Left renal pelvis (tissue), 4 donors: Measurements from ENCODE around the gene ADAD2. TPM values are rescaled to one million over a fixed set of nuclear protein-coding genes. Genes with fewer than 3 reads are reported as not detected.

Experiments used
- DNase-seq, 4 donors: peaks; one replicate each; pipeline ENCODE4 v3.0.0-alpha.2; 2013; ENCODE audit warnings: low read depth in 4 of 4, low spot score in 3 of 4
- polyA plus RNA-seq, 4 donors: library from polyadenylated mRNA; unstranded; fragments of 120-200 nt; gene quantifications; one replicate each; pipeline ENCODE4 v1.2.1, GENCODE V29; 2013; ENCODE audit not compliant: insufficient read length in 4 of 4

ADAD2 gene
- polyA plus RNA-seq, 4 donors, result 0.16 to 0.25 TPM; not detected in 2

DNA sequence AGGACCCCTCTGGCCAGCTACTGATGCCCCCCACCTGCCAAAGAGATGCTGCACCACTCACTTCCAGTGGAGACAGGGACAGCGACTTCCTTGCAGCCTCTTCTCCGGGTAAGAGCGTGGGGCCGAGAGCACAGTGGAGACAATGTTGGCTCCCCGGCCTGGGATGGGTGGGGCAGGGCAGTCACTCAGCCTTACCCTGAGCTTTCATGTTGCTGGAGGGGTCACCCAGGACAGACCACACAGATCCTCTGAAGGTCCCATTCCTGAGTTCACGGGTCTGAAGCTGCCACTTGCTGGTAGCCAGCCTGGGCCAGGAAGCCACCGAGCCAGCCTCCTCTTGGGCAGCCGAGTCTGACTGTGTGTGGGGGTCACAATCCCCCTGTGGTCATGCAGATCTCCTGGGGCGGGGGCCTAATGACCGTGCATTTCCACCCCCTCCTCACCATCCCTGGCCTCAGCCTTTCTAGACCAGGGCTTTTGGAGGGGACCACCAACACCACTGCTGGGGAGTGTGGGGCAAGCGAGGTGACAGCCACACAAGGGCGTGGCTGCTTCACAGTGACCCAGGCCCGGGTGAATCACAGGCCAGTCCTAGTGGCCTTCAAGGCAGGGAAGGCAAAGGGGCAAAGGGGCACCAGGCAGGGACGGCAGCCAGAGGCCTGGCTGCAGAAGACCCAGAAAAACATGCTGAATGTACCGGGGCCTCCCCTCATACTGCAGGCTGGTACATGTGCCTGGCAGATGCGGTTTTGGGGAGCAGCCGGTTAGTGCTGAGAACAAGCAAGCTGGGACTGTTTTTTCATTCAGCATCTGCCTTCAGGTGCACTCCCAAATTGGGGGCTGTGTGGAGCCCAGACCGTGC lies 14.5 kb upstream of the ADAD2 start:
- DNase-seq, result no peak

DNA sequence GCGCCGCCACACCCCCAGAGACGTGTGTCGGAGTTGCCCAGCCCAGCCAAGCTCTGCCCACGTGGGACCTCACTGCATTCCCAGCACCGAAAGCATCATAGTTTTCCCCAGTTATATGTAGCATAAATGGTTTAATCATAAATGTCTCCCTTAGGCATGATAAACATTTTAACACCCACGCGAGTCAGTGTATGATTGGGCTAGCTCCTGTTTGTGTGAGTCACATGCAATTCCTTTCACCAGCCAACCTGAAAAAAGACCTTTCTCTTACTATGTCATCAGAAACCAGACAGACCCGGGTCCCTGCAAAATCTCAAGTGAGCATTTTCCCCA lies 13.2 kb upstream of the ADAD2 start:
- no peak for DNase-seq

DNA sequence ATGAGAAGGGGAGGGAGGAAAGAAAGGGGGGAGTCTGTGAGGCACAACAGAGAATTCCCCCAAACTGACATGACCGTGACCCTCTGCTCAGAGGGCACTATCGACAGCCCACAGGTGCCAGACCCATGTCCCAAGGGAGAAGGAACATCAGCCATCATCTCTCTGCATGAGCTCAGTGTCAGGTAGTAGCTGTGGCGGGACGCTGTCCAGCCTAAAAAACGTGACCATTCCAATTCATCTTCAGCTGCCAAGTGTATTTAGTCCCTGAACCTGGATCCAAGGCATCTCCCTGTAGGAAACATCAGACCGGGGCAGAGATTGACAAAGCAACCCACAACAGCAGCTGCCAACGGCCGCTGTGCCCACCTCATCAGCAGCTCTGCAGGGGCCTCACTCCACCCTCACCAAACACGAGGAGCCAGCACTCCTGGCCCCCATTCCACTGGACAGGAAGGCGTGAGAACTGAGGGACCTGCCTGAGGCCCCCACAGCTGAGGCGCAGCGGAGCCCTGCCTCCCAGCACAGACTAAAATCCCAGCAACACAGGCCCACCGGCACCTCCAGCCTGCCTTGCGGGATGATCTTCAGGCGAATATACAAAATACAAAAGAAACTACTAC lies 12.7 kb upstream of the ADAD2 start:
- DNase-seq, result no peak

DNA sequence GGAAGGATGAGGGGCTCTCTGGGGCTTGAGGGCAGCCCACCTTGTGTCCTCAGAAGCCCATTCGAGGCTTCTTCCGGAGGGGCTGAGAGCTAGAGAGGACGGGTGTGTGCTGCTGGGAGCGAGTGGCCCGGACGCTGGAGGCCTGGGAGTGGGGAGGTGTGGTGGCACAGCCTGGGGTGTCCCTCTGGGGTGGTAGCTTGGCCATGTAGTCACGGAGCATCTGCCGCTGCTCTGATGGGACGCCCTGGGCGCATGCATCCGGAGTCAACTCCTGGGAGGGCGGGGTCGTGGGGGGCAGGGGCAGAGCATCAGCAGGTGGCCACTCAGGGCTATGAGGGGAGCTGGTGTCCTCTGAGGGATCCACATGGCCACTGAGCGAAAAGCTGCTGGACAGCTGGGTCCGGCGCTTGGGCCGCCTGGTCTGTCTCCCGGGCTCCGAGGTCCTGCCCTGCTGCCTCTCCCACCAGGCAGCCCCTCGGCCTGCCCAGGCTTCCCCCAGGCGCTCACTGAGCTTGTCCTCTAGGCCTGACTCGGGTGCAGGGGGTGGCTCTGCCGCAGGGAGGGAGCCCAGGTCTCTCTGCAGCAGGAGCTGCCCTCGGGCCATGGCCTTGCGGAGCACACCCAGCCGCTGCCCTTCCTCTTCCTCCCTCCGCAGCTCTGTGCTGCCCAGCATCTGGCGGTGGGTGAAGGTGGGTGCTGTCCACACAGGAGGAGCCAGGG lies 11.9 kb upstream of the ADAD2 start:
- DNase-seq, result no peak

DNA sequence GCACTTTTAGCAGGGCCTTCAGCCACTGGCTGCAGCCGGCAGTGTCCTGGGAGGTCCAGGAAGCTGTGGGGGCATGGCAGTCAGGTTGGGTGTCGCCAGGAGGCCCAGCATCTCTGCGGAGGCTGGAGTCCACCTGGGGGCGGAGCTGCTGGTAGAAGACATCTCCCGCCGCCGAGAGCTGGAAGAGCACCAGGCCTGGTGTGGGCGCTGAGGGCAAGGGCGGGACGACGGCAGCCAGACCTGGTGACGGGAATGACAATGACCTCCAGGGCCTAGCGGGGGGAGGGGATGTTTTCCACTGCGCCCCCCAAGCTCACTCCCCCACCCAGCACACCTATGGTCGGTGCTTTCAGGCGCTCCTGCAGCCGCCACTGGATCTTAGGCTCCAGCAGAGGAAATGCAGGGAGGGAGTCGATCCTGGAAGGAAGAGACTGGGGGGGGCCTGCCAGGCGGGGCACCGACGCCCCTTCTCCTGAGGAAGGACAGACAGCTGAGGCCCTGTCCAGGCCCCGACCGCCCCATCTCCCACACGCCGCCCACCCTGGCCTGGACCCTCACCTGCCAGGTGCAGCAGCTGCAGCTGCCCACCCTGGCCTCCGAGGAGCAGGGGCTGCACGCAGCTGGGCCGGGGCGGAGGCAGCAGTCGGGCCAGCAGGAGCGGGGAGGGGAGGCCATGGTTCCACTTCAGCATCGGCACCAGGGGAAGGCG lies 11.2 kb upstream of the ADAD2 start:
- no peak for DNase-seq

DNA sequence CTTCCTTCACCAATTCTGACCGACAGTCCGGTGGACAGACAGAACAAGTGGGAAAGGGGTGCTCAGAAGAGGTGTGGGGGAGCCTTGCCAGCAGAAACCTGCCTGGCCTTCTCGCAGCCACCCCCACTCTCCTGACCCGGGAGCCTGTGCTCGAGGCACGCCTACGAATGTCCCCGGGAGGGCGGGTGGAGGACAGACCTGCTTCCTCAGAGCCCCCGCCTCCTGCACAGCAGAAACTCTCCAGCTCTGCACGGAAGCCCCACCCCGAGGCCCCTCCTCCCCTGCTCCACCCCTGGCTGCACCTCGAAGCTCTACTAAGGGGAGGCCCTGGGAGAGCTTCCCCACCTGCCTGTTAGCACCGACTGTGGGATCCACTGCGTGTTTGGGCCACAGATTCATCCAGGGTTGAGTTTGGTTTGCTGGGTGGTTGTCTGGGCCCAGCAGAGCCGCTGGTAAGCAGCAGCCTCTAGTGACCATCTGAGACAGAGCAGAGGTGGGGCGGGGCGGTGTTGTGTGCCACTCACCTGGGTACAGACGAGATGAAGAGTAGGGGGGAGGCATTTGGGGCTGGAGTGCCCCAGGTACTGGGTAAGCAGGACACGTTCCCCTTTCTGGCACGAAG lies 10.3 kb upstream of the ADAD2 start:
- no peak for DNase-seq

DNA sequence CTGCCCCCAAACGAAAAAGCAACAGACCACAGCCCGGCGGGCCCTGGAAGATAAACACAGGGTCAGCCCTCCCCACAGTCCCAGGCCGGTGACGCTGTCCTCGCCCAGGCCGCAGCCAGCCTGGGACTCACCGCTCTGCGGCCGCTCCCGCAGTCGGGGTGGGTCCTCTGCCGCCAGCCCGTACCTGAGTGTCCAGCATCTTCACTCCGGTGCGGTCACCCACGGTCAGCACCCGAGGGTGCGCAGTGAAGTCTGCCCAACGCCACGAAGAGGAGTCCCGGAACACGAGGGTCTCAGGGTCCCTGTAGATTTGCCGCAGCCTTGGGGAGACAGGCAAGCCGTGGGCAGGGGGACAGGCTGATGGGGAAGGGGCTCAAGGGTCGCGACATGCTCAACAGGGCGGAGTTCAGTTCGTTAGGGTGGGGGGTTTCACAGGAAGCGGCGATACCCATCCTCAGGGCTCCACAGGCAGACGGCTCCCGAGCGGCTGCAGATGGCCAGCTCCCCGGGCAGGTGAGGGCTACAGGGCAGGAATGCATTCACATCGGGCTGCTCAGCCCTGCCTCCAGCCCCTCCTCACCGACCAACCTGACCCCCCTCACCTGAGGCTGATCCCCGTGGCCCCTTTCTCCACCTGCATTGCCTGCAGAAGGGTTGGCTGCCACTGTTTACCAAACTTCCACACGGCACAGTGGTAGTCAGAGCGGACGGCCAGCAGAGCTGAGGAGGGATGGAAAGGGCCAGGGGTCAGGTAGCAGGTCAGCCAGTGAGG lies 9.6 kb upstream of the ADAD2 start:
- DNase-seq, result no peak

DNA sequence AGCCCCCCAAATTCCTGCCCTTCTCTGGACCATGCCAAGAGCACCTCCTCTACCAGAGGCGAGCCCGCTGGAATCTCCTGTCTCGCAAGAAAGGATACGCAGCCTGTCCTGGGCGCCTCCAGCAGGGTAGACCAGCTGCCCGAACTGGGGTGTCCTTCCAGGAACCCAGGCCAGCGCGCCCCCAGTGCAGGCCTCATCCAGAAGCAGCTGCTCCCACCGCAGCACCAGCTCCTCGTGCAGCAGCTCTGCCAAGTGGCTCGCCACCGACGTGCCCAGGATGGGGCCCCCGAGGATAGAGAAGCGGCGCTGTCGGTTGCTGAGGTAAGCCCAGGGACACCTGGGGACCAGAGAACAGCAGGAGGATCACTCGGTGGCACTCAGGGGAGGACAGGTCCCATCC lies 8.9 kb upstream of the ADAD2 start:
- no peak for DNase-seq

DNA sequence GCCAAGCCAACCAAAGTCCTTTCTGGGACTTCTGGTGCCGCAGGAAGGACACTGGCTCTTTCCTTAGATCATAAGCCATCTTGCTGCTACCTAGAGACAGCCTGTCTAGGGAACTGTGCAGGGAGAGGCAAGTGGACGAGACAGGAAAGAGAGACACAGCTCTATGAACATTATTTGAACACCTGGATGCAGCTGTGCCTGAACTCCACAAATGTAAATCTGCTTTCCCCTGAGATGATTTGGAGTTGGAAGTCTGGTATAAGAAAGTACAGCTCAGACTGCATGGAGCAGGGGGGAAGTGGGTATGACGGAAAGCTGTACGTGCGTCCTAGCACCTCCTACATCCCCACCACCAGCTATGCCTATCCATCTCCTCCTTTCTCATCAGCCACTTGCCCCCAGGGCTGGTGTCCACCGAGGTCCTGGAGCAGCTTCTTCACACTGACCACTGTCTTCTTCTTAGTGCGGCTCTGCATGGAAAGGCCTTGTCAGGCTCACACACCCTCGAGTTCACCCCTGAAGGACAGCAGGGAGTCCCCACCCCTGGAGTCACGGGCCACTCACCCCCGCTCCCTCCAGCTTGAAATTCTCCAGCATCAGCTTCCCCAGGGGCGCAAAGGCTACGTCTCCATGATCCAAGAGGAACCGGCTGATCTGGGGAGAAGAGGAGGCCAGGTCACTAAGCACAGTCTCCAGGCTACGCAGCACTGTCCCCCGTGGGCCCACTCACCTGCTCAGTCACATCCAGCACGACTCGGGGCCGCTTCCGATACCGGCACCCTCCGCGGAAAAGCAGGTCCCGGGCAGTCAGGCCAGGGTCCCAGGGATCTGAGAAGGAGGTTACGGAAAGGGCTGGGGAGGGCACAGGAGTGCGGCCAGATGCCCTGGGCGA lies 8.0 kb upstream of the ADAD2 start:
- DNase-seq, result no peak

DNA sequence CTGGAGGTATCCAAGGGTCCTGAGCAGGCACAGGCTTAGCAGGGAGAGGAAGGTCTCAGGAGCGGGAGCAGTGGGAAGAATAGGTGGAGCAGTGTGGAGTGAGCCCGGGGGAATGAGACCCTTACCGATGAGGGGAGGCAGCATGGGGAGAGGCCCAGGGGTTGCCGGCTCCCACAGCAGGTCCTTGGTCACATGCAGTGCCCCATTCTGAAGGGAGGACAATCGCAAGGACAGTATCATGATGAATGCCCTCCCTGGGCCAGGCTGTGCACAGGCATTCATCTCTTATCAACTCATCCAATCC lies 7.4 kb upstream of the ADAD2 start:
- DNase-seq, result no peak

DNA sequence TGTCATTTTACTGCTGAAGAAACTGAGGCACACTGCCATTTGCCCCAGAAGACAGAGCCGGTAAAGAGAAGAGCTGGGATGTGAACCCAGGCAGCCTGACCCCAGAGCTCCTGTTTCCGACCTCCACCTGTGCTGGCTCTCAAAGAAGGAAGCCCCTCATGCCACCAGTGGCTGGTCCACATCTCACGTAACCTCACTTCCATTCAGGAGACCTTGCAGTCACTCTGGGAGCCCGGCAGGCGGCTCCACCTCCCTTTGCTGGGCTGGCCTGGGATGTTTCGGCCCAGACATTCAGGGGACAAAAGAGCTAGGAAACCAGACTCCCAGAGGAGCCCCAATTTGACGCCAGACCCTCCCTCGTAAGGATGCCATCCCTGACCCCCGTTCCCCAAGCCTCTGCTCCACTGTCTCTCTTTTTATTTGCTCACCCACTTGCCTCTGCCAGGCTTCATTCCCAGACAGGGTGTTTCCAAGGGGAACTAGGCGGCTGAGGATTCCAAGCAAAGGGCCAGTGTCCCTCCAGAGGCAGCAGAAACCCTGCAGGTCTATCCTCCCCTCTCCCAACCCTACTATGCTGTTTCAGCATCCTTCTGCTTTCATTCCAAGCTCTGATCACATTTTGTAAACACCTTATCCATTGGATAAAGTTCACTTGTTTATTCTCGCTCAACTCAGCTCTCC lies 6.9 kb upstream of the ADAD2 start:
- DNase-seq, result no peak

DNA sequence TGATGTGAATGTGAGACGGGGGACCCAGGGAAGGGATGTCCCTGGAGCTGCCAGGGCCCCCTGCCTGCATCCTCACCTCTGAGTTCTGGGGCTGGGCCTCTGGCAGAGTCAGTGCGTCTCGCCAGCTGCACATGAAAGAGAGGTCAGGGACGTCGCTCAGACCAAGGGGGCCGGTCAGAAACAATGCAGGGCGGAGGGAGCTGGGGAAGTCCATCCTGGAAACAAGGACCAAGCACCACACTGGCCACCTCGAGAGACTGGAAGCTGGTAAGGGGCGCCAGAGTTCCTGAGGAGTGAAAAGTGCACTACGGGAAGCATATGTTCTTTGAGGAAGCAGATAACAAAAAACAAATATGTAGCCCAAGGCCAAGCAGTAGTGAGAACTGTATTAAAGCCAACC lies 6.2 kb upstream of the ADAD2 start:
- DNase-seq, result no peak

DNA sequence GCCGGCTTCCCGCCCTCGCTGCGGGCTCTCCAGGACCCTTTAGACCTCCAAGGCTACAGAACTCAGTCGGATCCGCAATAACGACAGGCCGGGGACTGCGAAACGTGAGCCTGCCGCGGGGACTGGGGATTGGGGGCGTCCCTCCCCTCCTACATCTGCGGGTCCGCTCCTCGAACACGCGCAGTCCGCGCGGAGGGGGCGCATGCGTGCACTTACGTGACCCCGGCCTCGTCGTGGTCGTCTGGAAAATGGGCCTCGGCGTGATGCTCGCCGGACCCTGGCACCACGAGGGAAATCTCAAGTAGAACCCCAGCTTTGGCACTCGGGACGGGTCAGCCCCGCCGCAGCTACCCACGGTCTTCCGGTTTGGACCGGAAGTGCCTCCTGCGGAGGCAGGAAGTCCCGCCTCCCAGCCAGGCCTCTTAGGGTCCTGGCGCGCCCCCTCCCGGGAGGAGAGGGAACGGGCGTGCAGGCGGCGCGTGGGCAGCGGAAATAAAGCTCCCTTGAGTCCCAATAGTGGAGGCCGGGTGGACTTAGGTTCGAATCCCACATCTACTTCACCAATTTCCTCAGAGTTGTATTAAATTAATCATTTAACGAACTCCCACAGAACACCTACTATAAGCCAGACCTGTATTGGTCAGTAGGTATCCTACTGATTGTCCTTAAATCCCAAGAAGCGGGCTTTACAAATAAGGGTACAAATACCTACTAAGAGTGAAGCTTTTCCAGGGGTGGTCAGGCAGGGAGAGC lies 4.1 kb upstream of the ADAD2 start, which contains the start of gene TAF1C:
TSS of gene TAF1C (minus strand) at position 373 of the 753 bp plus-strand sequence. CDS start 2,069 bp downstream, outside the sequence.
- peak; percentile 84 to 90 (median 87) for DNase-seq

DNA sequence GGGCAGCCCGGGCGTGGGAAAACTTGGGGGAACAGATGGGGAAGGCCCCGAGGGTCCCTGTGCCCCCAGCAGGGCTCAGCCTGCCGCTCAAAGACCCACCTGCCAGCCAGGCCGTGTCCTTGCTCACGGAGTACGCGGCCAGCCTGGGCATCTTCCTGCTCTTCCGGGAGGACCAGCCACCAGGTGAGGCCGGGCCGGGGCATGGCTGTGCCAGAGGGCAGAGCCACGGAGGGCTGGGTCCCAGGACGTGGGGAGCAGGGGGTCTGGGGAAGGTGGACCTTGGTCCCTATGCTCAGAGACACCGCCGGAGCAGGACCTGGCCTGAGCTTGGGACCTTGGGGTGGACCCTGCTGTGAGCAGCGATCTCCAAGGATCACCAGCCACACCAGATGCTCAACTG lies 509 bp downstream of the ADAD2 start:
- no peak for DNase-seq

DNA sequence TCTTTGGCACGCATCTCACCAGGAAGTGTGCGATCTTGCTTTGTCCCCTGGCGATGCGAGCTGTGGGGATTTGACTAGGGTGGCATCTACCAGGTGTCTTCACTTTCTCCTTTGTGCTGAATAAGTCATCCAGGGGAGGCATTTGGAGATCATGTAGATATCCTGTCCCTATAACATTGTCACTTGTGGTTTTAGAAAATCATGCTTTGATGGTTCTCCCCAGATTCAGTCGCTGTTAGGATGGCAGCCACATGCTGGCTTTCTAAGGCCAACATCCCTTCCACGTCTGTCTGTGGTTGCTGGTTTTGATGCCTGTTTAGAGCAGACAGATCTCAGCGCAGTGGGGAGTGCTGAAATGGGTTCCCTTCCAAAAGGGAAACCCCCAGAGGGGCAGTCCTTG lies 2.5 kb downstream of the ADAD2 start:
- no peak for DNase-seq

DNA sequence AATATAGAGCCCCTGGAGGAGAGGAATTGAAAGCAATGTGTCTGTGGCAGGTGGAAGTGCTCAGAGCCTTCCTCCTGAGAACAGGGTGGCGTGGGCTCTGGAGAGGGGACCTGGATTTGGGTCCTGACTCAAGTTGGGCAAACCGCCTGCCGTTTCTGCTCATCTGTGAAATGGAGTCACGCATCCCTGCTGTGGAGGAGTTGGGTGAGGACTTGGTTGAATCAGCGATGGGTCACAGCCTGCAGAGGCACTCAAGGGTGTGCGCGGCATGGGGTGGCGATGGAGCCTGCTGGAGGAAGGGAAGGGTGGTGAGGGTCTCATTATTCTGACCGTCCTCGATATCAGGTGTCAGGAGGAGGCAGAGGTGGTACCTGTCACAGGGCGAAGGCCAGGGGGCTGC lies 3.1 kb downstream of the ADAD2 start:
- no peak for DNase-seq

DNA sequence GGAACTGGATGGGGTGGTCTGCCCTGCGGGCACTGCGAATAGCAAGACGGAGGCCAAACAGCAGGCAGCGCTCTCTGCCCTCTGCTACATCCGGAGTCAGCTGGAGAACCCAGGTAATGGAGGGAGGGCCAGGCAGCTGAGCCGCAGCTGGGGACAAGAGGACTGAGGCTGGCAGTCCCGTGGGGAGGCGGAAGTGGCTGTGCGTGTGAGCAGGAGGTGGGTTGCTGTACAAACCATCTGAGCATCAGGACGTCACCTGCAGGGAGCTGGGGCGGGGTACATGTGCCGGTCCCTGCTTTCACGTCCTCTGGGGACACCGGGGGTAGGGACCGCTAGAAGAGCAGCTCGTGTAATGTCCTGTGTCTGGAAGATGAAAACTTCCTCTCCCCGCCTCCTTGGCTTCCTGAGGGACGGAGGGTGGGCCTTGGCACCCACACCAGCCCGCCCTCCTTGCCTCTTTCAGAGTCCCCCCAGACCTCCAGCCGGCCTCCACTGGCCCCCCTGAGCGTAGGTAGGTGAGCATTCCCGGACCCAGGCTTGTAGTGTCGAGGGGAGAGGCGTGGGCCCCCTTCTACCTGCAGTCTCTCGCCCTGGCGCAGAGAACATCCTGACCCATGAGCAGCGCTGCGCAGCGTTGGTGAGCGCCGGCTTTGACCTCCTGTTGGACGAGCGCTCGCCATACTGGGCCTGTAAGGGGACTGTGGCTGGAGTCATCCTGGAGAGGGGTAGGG lies 3.7 kb downstream of the ADAD2 start:
- DNase-seq, result no peak
